ACC112 (cell line): Measurements from ENCODE around the gene CCSER1.
A peak's percentile ranks its signal among the peaks of the same experiment; 100 is the strongest.

ENCODE experiments used
- H2AFZ ChIP-seq: fragments of 200-600 bp; sonication (generic); one replicate; pipeline ENCODE4 v1.6.0; 2017; ENCODE audit warnings: antibody characterized with exemption, low read length; ENCODE audit not compliant: unreplicated experiment
- H3K27ac ChIP-seq: fragments of 200-600 bp; sonication (generic); 2 replicates; pipeline ENCODE4 v1.5.1; 2014; ENCODE audit warnings: low read depth, mild to moderate bottlenecking, antibody characterized with exemption, low read length, moderate library complexity
- H3K27me3 ChIP-seq: fragments of 200-600 bp; sonication (generic); 2 replicates; pipeline ENCODE4 v1.6.1; 2014; ENCODE audit warnings: mild to moderate bottlenecking, antibody characterized with exemption, low read length, moderate library complexity, mixed read lengths; ENCODE audit not compliant: insufficient read depth
- H3K36me3 ChIP-seq: fragments of 200-600 bp; sonication (generic); 2 replicates; pipeline ENCODE4 v1.6.1; 2016; ENCODE audit warnings: mild to moderate bottlenecking, antibody characterized with exemption, low read length, moderate library complexity, mixed read lengths; ENCODE audit not compliant: insufficient read depth
- H3K4me1 ChIP-seq: fragments of 200-600 bp; sonication (generic); one replicate; pipeline ENCODE4 v1.6.1; 2016; ENCODE audit warnings: low read length, mixed read lengths; ENCODE audit not compliant: insufficient read depth, unreplicated experiment, control insufficient read depth
- H3K4me3 ChIP-seq: fragments of 200-600 bp; sonication (generic); 2 replicates; pipeline ENCODE4 v1.5.1; 2014; ENCODE audit warnings: mild to moderate bottlenecking, low read depth, low read length
- H3K79me2 ChIP-seq: fragments of 200-600 bp; sonication (generic); one replicate; pipeline ENCODE4 v1.6.0; 2016; ENCODE audit warnings: low read length; ENCODE audit not compliant: control insufficient read depth, unreplicated experiment, insufficient read depth

The CCSER1 gene

DNA sequence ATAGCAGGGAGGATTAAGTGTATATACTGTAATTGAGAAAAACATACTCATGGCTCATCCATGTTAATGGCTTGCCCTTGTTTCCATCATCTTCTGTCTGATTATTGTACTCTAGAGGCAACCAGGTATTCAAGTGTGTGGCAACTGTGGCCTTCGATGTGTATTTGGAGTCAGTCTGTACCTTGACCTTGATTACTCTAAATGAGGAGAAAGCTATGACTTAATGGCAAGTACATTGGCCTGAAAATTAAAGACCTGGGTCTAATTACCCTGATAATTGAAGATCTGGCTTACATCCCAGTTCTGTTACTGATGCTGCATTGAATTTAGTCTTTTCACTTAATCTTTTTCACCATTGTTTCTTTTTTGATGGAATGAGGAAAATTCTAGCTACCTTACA lies 409.2 kb downstream of the CCSER1 start:
- Histone ChIP-seq H2AFZ (no peak overlapping the region), H3K27me3 (peaks cover 78% of the 10 kb centered on the region), H3K79me2 (no peaks in the 10 kb centered on the region), H3K4me1 (no peaks in the 10 kb centered on the region), H3K27ac (no peak overlapping the region), H3K4me3 (no peak overlapping the region), H3K36me3 (no peaks in the 10 kb centered on the region)

DNA sequence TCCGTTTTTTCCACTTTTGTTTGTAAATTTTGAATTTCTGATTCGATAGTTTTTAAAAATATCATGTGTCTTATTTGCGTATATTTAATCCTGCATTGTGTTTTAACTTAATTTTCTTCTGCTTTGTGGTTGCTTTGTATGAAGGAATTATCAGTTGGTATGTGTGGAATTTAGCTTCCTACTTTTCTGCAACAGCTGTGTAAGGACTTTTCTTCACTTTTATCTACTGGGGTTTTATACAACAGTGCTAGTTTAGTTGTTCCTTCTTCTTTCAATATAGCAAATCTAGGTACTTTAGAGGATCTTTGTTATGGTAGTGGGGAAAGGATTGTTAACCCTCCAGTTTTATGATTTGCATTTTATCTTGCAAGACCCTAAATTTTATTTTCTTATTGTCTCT lies 410.3 kb downstream of the CCSER1 start:
- Histone ChIP-seq H3K4me3 (no peak overlapping the region), H3K27ac (no peak overlapping the region), H2AFZ (no peak overlapping the region)

DNA sequence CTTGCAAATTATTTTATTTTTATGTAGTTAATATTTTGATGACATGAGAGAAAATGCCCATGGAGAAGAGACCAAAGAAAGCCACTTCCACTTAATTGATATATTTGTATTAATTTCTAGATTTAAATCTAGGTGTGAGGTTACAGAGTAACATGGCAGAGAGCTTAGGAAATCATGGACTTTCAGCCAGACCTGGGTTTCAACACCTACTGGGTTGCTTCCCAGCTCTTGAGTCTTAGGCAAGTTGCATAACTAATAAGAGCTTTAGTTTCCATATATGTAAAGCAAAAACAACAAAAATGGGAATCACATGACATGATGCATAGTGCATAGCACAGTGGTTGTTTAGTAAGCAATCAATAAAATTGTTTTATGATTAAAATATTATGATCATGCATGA lies 413.3 kb downstream of the CCSER1 start:
- Histone ChIP-seq H3K4me1 (no peaks in the 10 kb centered on the region), H3K27ac (no peak overlapping the region), H3K27me3 (peaks cover 55% of the 10 kb centered on the region), H3K79me2 (no peaks in the 10 kb centered on the region), H2AFZ (no peak overlapping the region), H3K4me3 (no peak overlapping the region), H3K36me3 (no peaks in the 10 kb centered on the region)

More for the DNA sequence above, 410.3 kb downstream of the CCSER1 start:
- Histone ChIP-seq H3K36me3 (no peaks in the 10 kb centered on the region), H3K4me1 (no peaks in the 10 kb centered on the region), H3K27me3 (peaks cover 69% of the 10 kb centered on the region), H3K79me2 (no peaks in the 10 kb centered on the region)

DNA sequence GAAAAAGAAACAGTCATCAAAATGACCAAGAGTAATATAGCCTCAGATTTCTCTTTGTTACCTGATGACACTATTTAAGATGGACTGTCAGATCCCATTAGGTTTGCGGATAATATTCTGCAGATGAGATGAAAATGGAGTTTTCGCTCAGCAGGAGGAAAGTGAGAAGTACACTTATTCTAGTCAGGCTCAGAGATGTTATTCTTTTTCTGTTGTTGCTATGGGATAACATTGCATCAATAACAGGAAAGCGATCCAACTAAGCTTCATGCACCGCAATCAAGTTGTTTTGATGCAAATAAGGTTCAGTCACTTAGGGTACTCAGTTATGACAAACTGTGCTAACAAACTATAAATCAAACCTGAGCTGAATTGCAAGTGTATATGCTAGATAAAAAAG lies 415.0 kb downstream of the CCSER1 start:
- no peak overlapping the region for H3K27ac ChIP-seq
- no peak overlapping the region for H2AFZ ChIP-seq
- H3K36me3 ChIP-seq = no peaks in the 10 kb centered on the region
- H3K27me3 ChIP-seq = peaks cover 41% of the 10 kb centered on the region
- H3K79me2 ChIP-seq = no peaks in the 10 kb centered on the region
- H3K4me3 ChIP-seq = no peak overlapping the region
- peaks cover 8% of the 10 kb centered on the region for H3K4me1 ChIP-seq

DNA sequence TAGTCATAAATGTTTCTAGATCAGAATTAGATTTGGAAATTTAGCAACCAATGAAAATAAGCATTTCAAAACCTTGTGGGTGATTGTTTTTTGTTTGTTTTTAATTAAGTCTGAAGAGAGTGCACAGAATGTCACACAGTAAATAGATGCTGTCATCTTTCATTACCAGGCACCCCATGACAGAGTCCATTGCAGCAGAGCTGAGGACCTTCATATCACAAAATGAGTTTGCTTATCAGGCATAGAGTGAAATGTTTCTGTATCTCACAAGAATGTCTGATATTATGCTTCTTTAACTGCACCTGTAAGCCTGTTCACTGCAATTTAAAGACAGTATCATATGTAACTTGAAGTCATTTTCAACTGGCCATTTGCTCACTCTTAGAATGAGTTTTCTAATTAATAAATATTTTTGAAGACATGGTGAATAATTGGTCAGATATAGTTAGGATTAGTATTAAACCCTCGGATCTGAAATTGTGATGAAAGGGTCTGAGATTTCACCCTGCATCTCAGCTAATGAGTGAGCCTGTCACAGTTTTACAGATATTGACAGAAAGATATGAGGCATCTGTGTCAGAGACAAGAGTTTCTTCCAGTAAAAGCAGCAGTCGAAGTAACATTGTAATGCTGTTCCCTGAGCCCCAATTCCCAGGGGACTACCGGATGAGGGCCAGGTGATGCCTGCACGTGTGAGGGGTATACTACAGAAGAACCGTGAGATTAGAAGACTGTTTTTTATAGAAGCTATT lies 416.4 kb downstream of the CCSER1 start:
- Histone ChIP-seq H3K27ac (no peak overlapping the region), H3K36me3 (no peaks in the 10 kb centered on the region), H3K79me2 (no peaks in the 10 kb centered on the region)

DNA sequence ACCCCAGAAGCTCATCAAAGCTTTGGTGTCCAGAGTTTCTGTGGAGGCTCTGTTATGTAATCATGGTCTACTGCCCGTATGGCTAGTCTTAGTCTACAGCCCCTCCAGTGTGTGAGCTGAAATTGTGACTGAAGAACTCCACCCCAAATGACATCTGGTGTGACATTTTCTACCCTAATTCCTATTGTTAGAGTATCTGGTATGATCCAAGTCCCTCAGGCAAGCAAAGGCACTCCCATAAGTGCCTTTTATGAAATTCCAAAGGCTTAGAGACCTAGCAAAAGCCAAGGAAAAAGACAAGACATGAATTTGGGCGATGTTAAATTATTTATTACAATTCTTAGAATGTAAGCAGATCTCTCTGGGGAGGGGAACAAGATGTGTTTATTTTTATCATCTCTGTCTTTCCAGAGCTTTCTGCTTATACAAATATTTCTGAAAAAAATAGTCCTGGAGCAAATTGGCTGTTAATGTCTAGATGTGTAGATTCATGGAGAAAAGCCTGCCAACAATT lies 417.4 kb downstream of the CCSER1 start:
- H3K27ac ChIP-seq = no peak overlapping the region
- H2AFZ ChIP-seq = no peak overlapping the region
- peaks cover 20% of the 10 kb centered on the region for H3K27me3 ChIP-seq

More for the DNA sequence above, 416.4 kb downstream of the CCSER1 start:
- Histone ChIP-seq H2AFZ (no peak overlapping the region), H3K27me3 (peaks cover 28% of the 10 kb centered on the region), H3K4me1 (peaks cover 8% of the 10 kb centered on the region), H3K4me3 (no peak overlapping the region)

DNA sequence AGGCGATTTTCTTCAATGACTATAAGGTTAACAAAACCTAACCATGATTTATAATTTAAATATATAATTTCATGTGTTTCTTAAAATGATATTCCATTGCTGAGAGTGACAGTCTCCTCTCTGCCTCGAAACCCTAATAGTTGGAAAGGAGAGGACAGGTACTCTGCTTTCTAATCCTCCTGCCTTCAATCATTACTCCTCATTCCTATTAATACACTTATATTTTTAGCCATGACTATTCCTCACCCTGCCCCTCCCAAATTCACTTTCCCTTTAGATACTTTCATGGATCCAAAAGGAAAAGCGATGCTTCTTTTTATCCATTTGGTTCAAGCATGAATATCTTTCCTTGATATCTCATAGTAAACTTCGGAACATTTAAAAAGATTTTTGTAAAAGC lies 418.2 kb downstream of the CCSER1 start:
- Histone ChIP-seq H3K27me3 (peaks cover 14% of the 10 kb centered on the region), H2AFZ (no peak overlapping the region), H3K4me1 (peaks cover 8% of the 10 kb centered on the region), H3K4me3 (no peak overlapping the region), H3K27ac (no peak overlapping the region), H3K36me3 (no peaks in the 10 kb centered on the region), H3K79me2 (no peaks in the 10 kb centered on the region)

More for the DNA sequence above, 417.4 kb downstream of the CCSER1 start:
- no peaks in the 10 kb centered on the region for H3K79me2 ChIP-seq
- H3K36me3 ChIP-seq = no peaks in the 10 kb centered on the region
- H3K4me3 ChIP-seq = no peak overlapping the region
- H3K4me1 ChIP-seq = peaks cover 8% of the 10 kb centered on the region

DNA sequence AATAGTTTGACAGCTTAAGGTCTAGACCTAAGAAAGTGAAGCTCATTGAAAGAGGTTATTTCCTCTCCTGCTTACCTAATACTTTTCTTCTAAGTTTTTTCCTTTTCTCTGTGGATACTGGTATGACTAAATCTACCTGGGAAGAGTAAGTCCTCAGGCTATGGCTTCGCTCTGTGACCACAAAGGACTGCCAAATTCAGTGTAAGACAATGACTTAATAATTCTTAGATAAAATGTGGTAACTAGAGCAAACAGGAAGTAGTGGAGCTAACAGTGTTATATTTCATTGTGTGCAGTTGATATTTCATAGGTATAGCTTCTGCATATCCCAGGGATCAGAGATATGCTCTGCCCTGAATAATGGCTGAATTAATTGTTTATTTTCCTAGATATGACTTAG lies 418.9 kb downstream of the CCSER1 start:
- Histone ChIP-seq H3K36me3 (no peaks in the 10 kb centered on the region), H3K4me3 (no peak overlapping the region), H3K27me3 (peaks cover 7% of the 10 kb centered on the region; the same call in 1 of the 2 replicates), H3K27ac (no peak overlapping the region), H2AFZ (peak overlapping the region; percentile 100), H3K4me1 (peaks cover 8% of the 10 kb centered on the region), H3K79me2 (no peaks in the 10 kb centered on the region)

DNA sequence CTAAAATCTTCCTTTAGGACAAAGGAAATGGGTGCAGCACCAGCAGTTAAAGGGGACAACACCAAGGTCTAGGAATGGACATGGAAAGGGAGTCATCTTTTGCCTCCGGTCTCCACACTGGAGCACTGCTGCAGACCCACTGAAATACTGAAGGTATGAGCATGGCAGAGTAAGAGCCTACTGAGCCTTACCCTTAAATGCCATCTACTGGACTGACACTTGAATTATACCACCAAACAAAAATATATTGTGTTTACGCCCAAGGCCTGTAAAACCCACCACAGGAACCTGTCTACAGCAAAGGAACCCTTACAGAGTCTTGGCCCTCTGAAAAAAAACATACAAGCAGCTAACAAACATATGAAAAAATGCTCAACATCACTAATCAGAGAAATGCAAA lies 443.4 kb downstream of the CCSER1 start:
- Histone ChIP-seq H2AFZ (no peak overlapping the region), H3K4me3 (no peak overlapping the region), H3K36me3 (no peaks in the 10 kb centered on the region), H3K27me3 (peaks cover 22% of the 10 kb centered on the region), H3K4me1 (no peaks in the 10 kb centered on the region), H3K79me2 (no peaks in the 10 kb centered on the region), H3K27ac (no peak overlapping the region)

DNA sequence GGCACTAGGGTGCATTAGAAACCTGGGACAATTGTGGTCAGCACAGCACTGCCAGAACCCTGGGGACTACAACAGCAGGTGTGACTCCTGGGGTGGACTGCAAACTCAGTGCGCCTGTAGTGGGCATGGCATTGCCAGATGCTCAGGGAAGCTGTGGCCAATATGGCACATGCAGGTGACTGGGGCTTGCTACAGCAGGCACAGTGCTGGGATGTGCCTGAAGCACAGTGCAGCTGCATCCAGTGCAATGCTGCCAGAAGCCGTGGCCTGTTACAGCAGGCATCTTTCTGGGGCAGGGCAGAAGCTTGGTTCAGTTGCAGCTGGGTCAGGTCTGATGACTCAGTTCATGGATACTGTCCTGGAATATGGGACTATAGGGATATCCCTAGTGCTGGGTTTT lies 445.8 kb downstream of the CCSER1 start:
- no peak overlapping the region for H3K4me3 ChIP-seq
- H3K27me3 ChIP-seq = peaks cover 38% of the 10 kb centered on the region
- no peaks in the 10 kb centered on the region for H3K36me3 ChIP-seq
- H2AFZ ChIP-seq = no peak overlapping the region
- H3K79me2 ChIP-seq = no peaks in the 10 kb centered on the region
- H3K4me1 ChIP-seq = no peaks in the 10 kb centered on the region
- H3K27ac ChIP-seq = no peak overlapping the region

DNA sequence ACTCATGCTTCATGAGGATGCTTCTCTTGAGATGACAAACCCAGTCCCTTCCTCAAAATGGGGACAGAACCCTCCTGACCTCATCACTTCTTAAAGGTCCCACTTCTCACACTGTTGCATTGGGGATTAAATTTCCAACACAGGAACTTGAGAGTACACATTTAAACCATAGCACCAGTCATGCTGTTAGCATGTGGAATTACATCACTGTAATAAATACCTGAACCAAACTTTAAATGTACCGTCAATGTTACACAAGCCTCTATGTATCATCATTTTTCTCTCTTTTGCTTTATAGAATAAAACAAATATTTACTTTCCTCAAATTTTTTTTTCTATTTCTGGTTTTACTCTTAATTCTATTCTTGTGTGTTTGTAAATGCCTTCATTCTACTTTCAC lies 448.2 kb downstream of the CCSER1 start:
- no peaks in the 10 kb centered on the region for H3K79me2 ChIP-seq
- H3K4me3 ChIP-seq = no peak overlapping the region
- no peak overlapping the region for H2AFZ ChIP-seq
- H3K4me1 ChIP-seq = no peaks in the 10 kb centered on the region
- H3K27ac ChIP-seq = no peak overlapping the region
- no peaks in the 10 kb centered on the region for H3K36me3 ChIP-seq
- H3K27me3 ChIP-seq = peaks cover 36% of the 10 kb centered on the region
